Smooth muscle cell (in vitro differentiated cells): ENCODE data around the gene ARHGAP5. TPM values are rescaled to one million over a fixed set of nuclear protein-coding genes. Genes with fewer than 3 reads are reported as not detected.

Experiments used
- DNase-seq: peaks from one replicate; lab custom pipeline; 2025; ENCODE audit not compliant: unreplicated experiment; lab: John Stamatoyannopoulos, UW
- H2AFZ ChIP-seq: fragments of 200-600 bp; sonication (generic); 2 replicates; pipeline ENCODE4 v1.6.0; 2016; ENCODE audit warnings: antibody characterized with exemption, low read depth, mild to moderate bottlenecking
- H3F3A ChIP-seq: fragments of 200-600 bp; sonication (generic); 2 replicates; pipeline ENCODE4 v1.6.0; 2017; ENCODE audit warnings: antibody characterized with exemption, low read depth
- H3K27ac ChIP-seq: fragments of 200-600 bp; sonication (generic); 2 replicates; pipeline ENCODE4 v1.5.1; 2016; ENCODE audit warnings: low read depth, mild to moderate bottlenecking
- H3K27me3 ChIP-seq: fragments of 200-600 bp; sonication (generic); 2 replicates; pipeline ENCODE4 v1.6.1; 2016; ENCODE audit warnings: low read depth, mild to moderate bottlenecking
- H3K36me3 ChIP-seq: fragments of 200-600 bp; sonication (generic); 2 replicates; pipeline ENCODE4 v1.5.1; 2016; ENCODE audit warnings: low read depth
- H3K4me1 ChIP-seq: fragments of 200-600 bp; sonication (generic); 2 replicates; pipeline ENCODE4 v1.5.1; 2016; ENCODE audit warnings: low read depth
- H3K4me2 ChIP-seq: fragments of 200-600 bp; sonication (generic); 2 replicates; pipeline ENCODE4 v1.6.0; 2016; ENCODE audit warnings: mild to moderate bottlenecking
- H3K4me3 ChIP-seq: fragments of 200-600 bp; sonication (generic); 2 replicates; pipeline ENCODE4 v1.5.1; 2016; ENCODE audit warnings: mild to moderate bottlenecking
- H3K79me2 ChIP-seq: fragments of 200-600 bp; sonication (generic); 2 replicates; pipeline ENCODE4 v1.6.0; 2016; ENCODE audit warnings: low read depth, mild to moderate bottlenecking
- H3K9ac ChIP-seq: fragments of 200-600 bp; sonication (generic); 2 replicates; pipeline ENCODE4 v1.6.0; 2016; ENCODE audit warnings: low read depth
- H3K9me3 ChIP-seq: fragments of 200-600 bp; sonication (generic); replicated peaks from 2 replicates; pipeline ENCODE4 v1.5.1; 2016; ENCODE audit warnings: low read depth
- H4K20me1 ChIP-seq: fragments of 200-600 bp; sonication (generic); 2 replicates; pipeline ENCODE4 v1.6.0; 2016; ENCODE audit warnings: low read depth
- WGBS: methylation state at CpG from one replicate; pipeline ENCODE4 v1.1.7; 2016; ENCODE audit warnings: low lambda C conversion rate; 5-methylcytosine and 5-hydroxymethylcytosine counted together
- polyA plus RNA-seq: library from polyadenylated mRNA; unstranded; fragments of >200 nt; fragmentation: Nextera tagmentation; extraction: Ambion mirVana; gene quantifications from 2 replicates; pipeline ENCODE4 v1.2.1, GENCODE V29; 2016
- total RNA-seq: library from RNA; depleted of rRNA; stranded (reverse); fragments of >200 nt; gene quantifications from 2 replicates; pipeline ENCODE4 v1.2.3, GENCODE V29; 2014
- TF ChIP-seq, protein P1 (sequence below): fragments of 200-600 bp; sonication (generic); IDR thresholded peaks from 2 replicates; pipeline ENCODE4 v1.5.1; 2017; ENCODE audit warnings: borderline replicate concordance, mild to moderate bottlenecking, antibody characterized with exemption; ENCODE audit not compliant: insufficient read depth, poor library complexity, severe bottlenecking

The ARHGAP5 gene
- total and polyA plus RNA-seq, 2 experiments from 2014 or later: 24.1 to 217 TPM

DNA sequence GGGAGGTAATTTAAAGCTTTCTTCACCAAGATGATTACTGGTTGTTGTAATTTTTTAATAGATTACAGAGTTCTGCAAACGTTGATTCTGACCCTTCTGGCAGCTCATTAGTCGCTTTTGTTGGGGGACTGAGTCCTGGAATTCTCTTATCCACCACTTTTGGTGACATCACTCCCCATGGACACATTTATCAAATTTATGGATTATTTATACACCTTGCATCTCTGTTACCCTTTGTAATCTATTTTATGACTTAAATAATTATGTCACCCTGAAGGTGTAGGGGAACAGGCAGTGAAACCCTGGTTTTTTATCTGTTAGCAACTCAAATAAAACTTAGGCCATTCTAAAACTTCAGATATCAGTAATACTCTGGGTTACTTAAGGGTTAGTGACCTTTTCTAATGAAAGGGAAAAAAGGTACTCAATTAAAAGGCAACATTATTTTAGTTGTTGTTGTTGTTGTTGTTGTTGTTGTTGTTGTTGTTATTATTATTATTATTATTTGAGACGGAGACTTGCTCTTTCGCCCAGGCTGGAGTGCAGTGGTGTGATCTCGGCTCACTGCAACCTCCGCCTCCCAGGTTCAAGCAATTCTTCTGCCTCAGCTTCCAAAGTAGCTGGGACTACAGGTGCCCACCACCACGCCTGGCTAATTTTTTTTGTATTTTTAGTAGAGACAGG lies 65.8 kb downstream of the ARHGAP5 start:
- peaks cover 18% of the 10 kb centered on the region for H3K36me3 ChIP-seq
- no peak overlapping the region for H3K4me3 ChIP-seq
- no peak overlapping the region for H3K27ac ChIP-seq
- H3K79me2 ChIP-seq: peaks cover 94% of the 10 kb centered on the region
- H3K9me3 ChIP-seq: peaks cover 6% of the 10 kb centered on the region
- no peaks in the 10 kb centered on the region for H3K27me3 ChIP-seq
- H3K9ac ChIP-seq: no peak overlapping the region
- 87% methylated on average over 7 of the region's 7 CpGs for WGBS
- TF ChIP-seq, protein P1, sequence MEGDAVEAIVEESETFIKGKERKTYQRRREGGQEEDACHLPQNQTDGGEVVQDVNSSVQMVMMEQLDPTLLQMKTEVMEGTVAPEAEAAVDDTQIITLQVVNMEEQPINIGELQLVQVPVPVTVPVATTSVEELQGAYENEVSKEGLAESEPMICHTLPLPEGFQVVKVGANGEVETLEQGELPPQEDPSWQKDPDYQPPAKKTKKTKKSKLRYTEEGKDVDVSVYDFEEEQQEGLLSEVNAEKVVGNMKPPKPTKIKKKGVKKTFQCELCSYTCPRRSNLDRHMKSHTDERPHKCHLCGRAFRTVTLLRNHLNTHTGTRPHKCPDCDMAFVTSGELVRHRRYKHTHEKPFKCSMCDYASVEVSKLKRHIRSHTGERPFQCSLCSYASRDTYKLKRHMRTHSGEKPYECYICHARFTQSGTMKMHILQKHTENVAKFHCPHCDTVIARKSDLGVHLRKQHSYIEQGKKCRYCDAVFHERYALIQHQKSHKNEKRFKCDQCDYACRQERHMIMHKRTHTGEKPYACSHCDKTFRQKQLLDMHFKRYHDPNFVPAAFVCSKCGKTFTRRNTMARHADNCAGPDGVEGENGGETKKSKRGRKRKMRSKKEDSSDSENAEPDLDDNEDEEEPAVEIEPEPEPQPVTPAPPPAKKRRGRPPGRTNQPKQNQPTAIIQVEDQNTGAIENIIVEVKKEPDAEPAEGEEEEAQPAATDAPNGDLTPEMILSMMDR: no peak
- no peaks in the 10 kb centered on the region for H3F3A ChIP-seq
- H4K20me1 ChIP-seq: peaks cover 95% of the 10 kb centered on the region
- H3K4me2 ChIP-seq: no peak overlapping the region
- DNase-seq: no peak
- no peaks in the 10 kb centered on the region for H3K4me1 ChIP-seq
- no peak overlapping the region for H2AFZ ChIP-seq

DNA sequence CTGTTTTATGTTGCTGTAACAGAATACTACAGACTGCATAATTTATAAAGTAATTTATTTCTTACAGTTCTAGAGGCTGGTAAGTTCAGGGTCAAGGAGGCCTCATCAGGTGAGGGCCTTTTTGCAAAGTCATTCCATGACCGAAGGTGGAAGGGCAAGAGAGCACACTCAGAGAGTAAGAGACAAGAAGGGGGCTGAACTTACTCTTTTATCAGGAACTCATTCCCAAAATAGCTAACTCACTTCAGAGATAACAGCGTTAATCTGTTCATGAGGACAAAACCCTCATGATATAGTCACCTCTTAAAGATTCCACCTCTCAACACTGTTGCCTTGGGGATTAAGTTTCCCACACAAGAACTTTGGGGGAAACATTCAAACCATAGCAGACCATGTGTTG lies 73.3 kb downstream of the ARHGAP5 start:
- H3K79me2 ChIP-seq: peaks cover 29% of the 10 kb centered on the region
- no peaks in the 10 kb centered on the region for H3K4me1 ChIP-seq
- H3K9me3 ChIP-seq: no peaks in the 10 kb centered on the region
- TF ChIP-seq, protein P1: no peak
- no peak overlapping the region for H3K9ac ChIP-seq
- DNase-seq: no peak
- H3K4me2 ChIP-seq: no peak overlapping the region
- no peaks in the 10 kb centered on the region for H3K27me3 ChIP-seq
- no peak overlapping the region for H3K4me3 ChIP-seq
- 45% methylated on average over 2 of the region's 2 CpGs for WGBS
- peak overlapping the region; percentile 6 for H3K27ac ChIP-seq
- H3K36me3 ChIP-seq: peaks cover 49% of the 10 kb centered on the region
- H4K20me1 ChIP-seq: peaks cover 70% of the 10 kb centered on the region
- H2AFZ ChIP-seq: no peak overlapping the region
- no peaks in the 10 kb centered on the region for H3F3A ChIP-seq

GRCh38 chr14:32166029-32166428 lies 88.9 kb downstream of the ARHGAP5 start:
- Histone ChIP-seq H3K9me3 (no peaks in the 10 kb centered on the region), H4K20me1 (no peaks in the 10 kb centered on the region), H3K4me3 (no peak overlapping the region), H3K27ac (no peak overlapping the region), H3K79me2 (no peaks in the 10 kb centered on the region), H3K36me3 (no peaks in the 10 kb centered on the region), H3K4me2 (no peak overlapping the region), H3K27me3 (no peaks in the 10 kb centered on the region), H3F3A (peaks cover 12% of the 10 kb centered on the region), H3K9ac (no peak overlapping the region), H3K4me1 (no peaks in the 10 kb centered on the region), H2AFZ (no peak overlapping the region)
- TF ChIP-seq, protein P1: no peak
- DNase-seq: no peak
- 97% methylated on average over 2 of the region's 2 CpGs for WGBS

- WGBS: 100% methylated on average over 1 of the region's 1 CpG
- Histone ChIP-seq H3K4me2 (no peak overlapping the region), H3K36me3 (no peaks in the 10 kb centered on the region), H3K9me3 (no peaks in the 10 kb centered on the region), H3K27ac (no peak overlapping the region), H2AFZ (no peak overlapping the region), H3F3A (peaks cover 7% of the 10 kb centered on the region), H3K79me2 (no peaks in the 10 kb centered on the region), H3K4me3 (no peak overlapping the region), H4K20me1 (no peaks in the 10 kb centered on the region), H3K27me3 (no peaks in the 10 kb centered on the region), H3K9ac (no peak overlapping the region), H3K4me1 (no peaks in the 10 kb centered on the region)
- no peak for DNase-seq
- TF ChIP-seq, protein P1: no peak
Measured at GRCh38 chr14:32166924-32167323, 89.8 kb downstream of the ARHGAP5 start.
